Ovary (tissue), 9 donors: ENCODE results near the gene HSPA9. TPM values are rescaled to one million over a fixed set of nuclear protein-coding genes. Genes with fewer than 3 reads are reported as not detected.

ENCODE experiments used
- DNase-seq, 5 donors: peaks; one replicate each; pipeline ENCODE4 v3.0.0-alpha.2; 2019 to 2020
- H3K27ac ChIP-seq, 2 donors: fragments of 200-600 bp; one replicate each; pipeline versions ENCODE4 v1.5.1 to v1.8.0; 2019 to 2022
- H3K27me3 ChIP-seq: fragments of 200-600 bp; one replicate; pipeline ENCODE4 v1.8.0; 2022
- H3K36me3 ChIP-seq: fragments of 200-600 bp; sonication (generic); one replicate; pipeline ENCODE4 v1.5.1; 2019
- H3K4me1 ChIP-seq: one replicate; pipeline ENCODE4 v1.8.1; 2013; ENCODE audit warnings: mild to moderate bottlenecking, moderate library complexity; ENCODE audit not compliant: insufficient read depth
- H3K4me3 ChIP-seq: fragments of 200-600 bp; sonication (generic); one replicate; pipeline ENCODE4 v1.5.1; 2017
- H3K9me3 ChIP-seq, 2 donors: fragments of 200-600 bp in 1 of 2; sonication (generic) in 1 of 2; one replicate each; pipeline versions ENCODE4 v1.5.1 to v1.8.1; 2013 to 2019; ENCODE audit warnings: mild to moderate bottlenecking in 1 of 2, moderate library complexity in 1 of 2
- CTCF ChIP-seq, 3 donors: fragments of 450-650 bp in 2 of 3; fragments of 200-600 bp in 1 of 3; IDR thresholded peaks; one replicate each; pipeline versions ENCODE4 v1.5.1 to v1.8.0; 2016 to 2022; ENCODE audit warnings: antibody characterized with exemption in 3 of 3, mild to moderate bottlenecking in 1 of 3
- EP300 ChIP-seq: sonication (generic); formaldehyde crosslinking; IDR thresholded peaks from one replicate; pipeline ENCODE4 v1.6.1; 2017; ENCODE audit warnings: antibody characterized with exemption
- POLR2A ChIP-seq: fragments of 450-650 bp; IDR thresholded peaks from one replicate; pipeline ENCODE4 v1.6.1; 2017; ENCODE audit warnings: antibody characterized with exemption, mild to moderate bottlenecking, moderate library complexity
- WGBS, 3 donors: extraction: QIAGEN DNeasy Blood & Tissue Kit in 1 of 3; methylation state at CpG; one replicate each; pipeline versions ENCODE4 v1.1.5 to v1.1.7; 2013 to 2017; 5-methylcytosine and 5-hydroxymethylcytosine counted together
- intact Hi-C, 4 donors: fragments of 100-400 bp; cut with DNase I; formaldehyde crosslinking; loops; one replicate each; pipeline versions ENCODE4 v1.11.0 to v1.15.1; 2022 to 2023
- polyA plus RNA-seq, 2 donors: library from polyadenylated mRNA; stranded (reverse); fragments of 200-250 nt in 1 of 2; fragments of 350-450 nt in 1 of 2; fragmentation: Illumina TruSeq in 1 of 2; extraction: RNeasy Lipid Tissue Mini Kit (QIAGEN cat#74804) in 1 of 2; gene quantifications; one replicate each; pipeline ENCODE4 v1.2.3, GENCODE V29; 2013 to 2014
- total RNA-seq, 7 donors: library from RNA; depleted of rRNA in 2 of 7; stranded (reverse); fragments of >200 nt in 2 of 7; fragmentation: NEBNext Ultra II Directional in 3 of 7; extraction: Animal tissue kit (Norgen Biotek cat#: 25700) in 3 of 7; gene quantifications; one replicate each; pipeline versions ENCODE4 v1.1.0 to v1.2.4, GENCODE V29; 2016 to 2023
- donor health status: DM: no; HTN: no; CAD: no; lungs with moderate emphysema.
- donor health status: DM: no; HTN: no; CAD: no.
- donor health status: Bipolar disorder and iron deficiency.
- donor health status: DM: yes; HTN: yes; CAD: no.
- donor health status: DM: no; HTN: no; CAD: no.
- donor health status: DM: yes; HTN: yes; CAD: no.

HSPA9 gene
- total and polyA plus RNA-seq, 9 donors: 85.4 to 340 (median 180) TPM

GRCh38 chr5:138564242-138564641 lies 11.0 kb downstream of the HSPA9 start:
- no peaks in the 10 kb centered on the region for H3K36me3 ChIP-seq
- DNase-seq: no peak
- H3K27ac ChIP-seq: no peak overlapping the region
- no peaks in the 10 kb centered on the region for H3K27me3 ChIP-seq
- H3K4me3 ChIP-seq: no peak overlapping the region
- TF ChIP-seq EP300: no peak
- TF ChIP-seq POLR2A: no peak
- no peak for TF ChIP-seq CTCF (IDR thresholded peaks at IDR 0.05)
- whole genome bisulfite sequencing, 3 donors: 75 to 89% (median 76%) methylated on average over 9 of the region's 9 CpGs
- intact Hi-C loops: no loop called here
- H3K4me1 ChIP-seq: no peaks in the 10 kb centered on the region
- H3K9me3 ChIP-seq: no peaks in the 10 kb centered on the region

GRCh38 chr5:138563340-138564118 lies 11.7 kb downstream of the HSPA9 start:
- no peaks in the 10 kb centered on the region for H3K27me3 ChIP-seq
- no peak overlapping the region for H3K4me3 ChIP-seq
- DNase-seq: no peak
- TF ChIP-seq POLR2A (no peak), EP300 (no peak)
- no peaks in the 10 kb centered on the region for H3K9me3 ChIP-seq
- no peak overlapping the region for H3K27ac ChIP-seq
- WGBS, 3 donors: 69 to 78% (median 76%) methylated on average over 3 of the region's 3 CpGs
- intact Hi-C loops: no loop called here
- H3K4me1 ChIP-seq: no peaks in the 10 kb centered on the region
- no peaks in the 10 kb centered on the region for H3K36me3 ChIP-seq

- H3K36me3 ChIP-seq: no peaks in the 10 kb centered on the region
- no peak overlapping the region for H3K27ac ChIP-seq
- DNase-seq: no peak
- WGBS, 3 donors: 90 to 93% (median 92%) methylated on average over 6 of the region's 6 CpGs
- intact Hi-C loops: no loop called here
- H3K4me3 ChIP-seq: no peak overlapping the region
- no peaks in the 10 kb centered on the region for H3K9me3 ChIP-seq
- H3K4me1 ChIP-seq: no peaks in the 10 kb centered on the region
- H3K27me3 ChIP-seq: no peaks in the 10 kb centered on the region
- TF ChIP-seq EP300: no peak
- TF ChIP-seq CTCF (IDR thresholded peaks at IDR 0.05): no peak
- no peak for TF ChIP-seq POLR2A
These were observed 14.2 kb downstream of the HSPA9 start for GRCh38 chr5:138560971-138561370.

- Histone ChIP-seq H3K36me3 (no peaks in the 10 kb centered on the region), H3K9me3 (no peaks in the 10 kb centered on the region), H3K4me3 (no peak overlapping the region), H3K27ac (no peak overlapping the region), H3K4me1 (no peaks in the 10 kb centered on the region), H3K27me3 (no peaks in the 10 kb centered on the region)
- DNase-seq: no peak
- 90 to 92% (median 91%) methylated on average over 7 of the region's 7 CpGs for WGBS, 3 donors
- intact Hi-C loops: no loop called here
- no peak for TF ChIP-seq EP300
- TF ChIP-seq CTCF (IDR thresholded peaks at IDR 0.05): no peak
- TF ChIP-seq POLR2A: no peak
These were observed 15.3 kb downstream of the HSPA9 start for GRCh38 chr5:138559937-138560336.

- WGBS, 3 donors: 68 to 76% (median 74%) methylated on average over 2 of the region's 2 CpGs
- no peaks in the 10 kb centered on the region for H3K9me3 ChIP-seq
- no peak for DNase-seq
- intact Hi-C loops: no loop called here
- no peaks in the 10 kb centered on the region for H3K27me3 ChIP-seq
- H3K4me1 ChIP-seq: peaks cover 2% of the 10 kb centered on the region
- TF ChIP-seq EP300: no peak
- no peak for TF ChIP-seq CTCF (IDR thresholded peaks at IDR 0.05)
- no peak for TF ChIP-seq POLR2A
- no peaks in the 10 kb centered on the region for H3K36me3 ChIP-seq
- no peak overlapping the region for H3K27ac ChIP-seq
- no peak overlapping the region for H3K4me3 ChIP-seq
These were observed 17.5 kb downstream of the HSPA9 start for GRCh38 chr5:138557677-138558076.
